Measurements from ENCODE around the gene ADAM17. TPM values are rescaled to one million over a fixed set of nuclear protein-coding genes. Genes with fewer than 3 reads are reported as not detected.

ADAM17 gene
- total and polyA plus RNA-seq, 9 of the 15 experiments (the other 6 are each of a cell fraction or from before 2014, with no cell fraction given), result 5.8 to 30.0 (median 19.0) TPM

DNA sequence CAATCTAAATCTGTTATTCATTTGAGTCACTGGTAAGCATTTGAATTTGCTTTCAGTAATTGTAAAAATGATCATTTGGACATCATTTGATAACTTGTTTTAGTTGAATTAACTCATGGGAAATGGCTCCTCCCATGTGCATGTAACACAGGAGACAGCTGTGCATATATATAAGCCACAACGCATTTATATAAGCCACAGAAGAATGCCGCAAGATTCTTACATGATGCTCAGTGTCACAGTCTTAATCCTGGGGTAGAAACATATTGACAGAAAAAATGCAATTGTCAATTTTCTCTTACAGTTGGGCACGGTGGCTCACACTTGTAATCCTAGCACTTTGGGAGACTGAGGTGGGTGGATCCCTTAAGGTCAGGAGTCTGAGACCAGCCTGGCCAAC lies 94.6 kb downstream of the ADAM17 start (continued):
- no peak for TF ChIP-seq MAFK (IDR thresholded peaks at IDR 0.05; ENCODE audit: low read length)
- no peak for TF ChIP-seq ZBTB17 (CRISPR knock-in tag; IDR thresholded peaks at IDR 0.05)
- TF ChIP-seq GTF2F1 (IDR thresholded peaks at IDR 0.05; ENCODE audit: low read depth, low read length), result no peak
- TF ChIP-seq ZNF592 (IDR thresholded peaks at IDR 0.05), result no peak
- TF ChIP-seq ZNF347 (CRISPR knock-in tag; IDR thresholded peaks at IDR 0.05; ENCODE audit: low read depth), result no peak
- no peak for TF ChIP-seq ZNF184 (CRISPR knock-in tag; IDR thresholded peaks at IDR 0.05)
- TF ChIP-seq BCL6 (CRISPR knock-in tag; IDR thresholded peaks at IDR 0.05), result no peak
- TF ChIP-seq, protein P1, sequence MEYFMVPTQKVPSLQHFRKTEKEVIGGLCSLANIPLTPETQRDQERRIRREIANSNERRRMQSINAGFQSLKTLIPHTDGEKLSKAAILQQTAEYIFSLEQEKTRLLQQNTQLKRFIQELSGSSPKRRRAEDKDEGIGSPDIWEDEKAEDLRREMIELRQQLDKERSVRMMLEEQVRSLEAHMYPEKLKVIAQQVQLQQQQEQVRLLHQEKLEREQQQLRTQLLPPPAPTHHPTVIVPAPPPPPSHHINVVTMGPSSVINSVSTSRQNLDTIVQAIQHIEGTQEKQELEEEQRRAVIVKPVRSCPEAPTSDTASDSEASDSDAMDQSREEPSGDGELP (CRISPR knock-in tag; IDR thresholded peaks at IDR 0.05; ENCODE audit: borderline replicate concordance), result no peak
- TF ChIP-seq, protein P2, sequence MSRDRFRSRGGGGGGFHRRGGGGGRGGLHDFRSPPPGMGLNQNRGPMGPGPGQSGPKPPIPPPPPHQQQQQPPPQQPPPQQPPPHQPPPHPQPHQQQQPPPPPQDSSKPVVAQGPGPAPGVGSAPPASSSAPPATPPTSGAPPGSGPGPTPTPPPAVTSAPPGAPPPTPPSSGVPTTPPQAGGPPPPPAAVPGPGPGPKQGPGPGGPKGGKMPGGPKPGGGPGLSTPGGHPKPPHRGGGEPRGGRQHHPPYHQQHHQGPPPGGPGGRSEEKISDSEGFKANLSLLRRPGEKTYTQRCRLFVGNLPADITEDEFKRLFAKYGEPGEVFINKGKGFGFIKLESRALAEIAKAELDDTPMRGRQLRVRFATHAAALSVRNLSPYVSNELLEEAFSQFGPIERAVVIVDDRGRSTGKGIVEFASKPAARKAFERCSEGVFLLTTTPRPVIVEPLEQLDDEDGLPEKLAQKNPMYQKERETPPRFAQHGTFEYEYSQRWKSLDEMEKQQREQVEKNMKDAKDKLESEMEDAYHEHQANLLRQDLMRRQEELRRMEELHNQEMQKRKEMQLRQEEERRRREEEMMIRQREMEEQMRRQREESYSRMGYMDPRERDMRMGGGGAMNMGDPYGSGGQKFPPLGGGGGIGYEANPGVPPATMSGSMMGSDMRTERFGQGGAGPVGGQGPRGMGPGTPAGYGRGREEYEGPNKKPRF (IDR thresholded peaks at IDR 0.05; ENCODE audit: low read depth, low read length), result no peak
